Sigmoid colon (tissue), 3 donors: Measurements from ENCODE around the gene C1orf105.

Source experiments
- CTCF ChIP-seq, 4 experiments: fragments of 450-650 bp in 3 of 4; fragments of 200-600 bp in 1 of 4; IDR thresholded peaks; one replicate each; pipeline ENCODE4 v1.5.1; 2016 to 2019; ENCODE audit warnings: antibody characterized with exemption in 4 of 4, mild to moderate bottlenecking in 3 of 4, moderate library complexity in 2 of 4
- POLR2A ChIP-seq, 2 donors: fragments of 450-650 bp; IDR thresholded peaks; one replicate each; pipeline ENCODE4 v1.6.1; 2016; ENCODE audit warnings: antibody characterized with exemption in 2 of 2, mild to moderate bottlenecking in 2 of 2, moderate library complexity in 2 of 2

- TF ChIP-seq CTCF (IDR thresholded peaks at IDR 0.05) (no peak), POLR2A (IDR thresholded peaks at IDR 0.05) (no peak)
Observed at GRCh38 chr1:172425339-172425738, 4.9 kb downstream of the C1orf105 start.
